Breast epithelium (tissue), 4 donors: ENCODE measurements around the gene NDEL1. TPM values are rescaled to one million over a fixed set of nuclear protein-coding genes. Genes with fewer than 3 reads are reported as not detected.

Experiments
- DNase-seq, 2 donors: peaks; one replicate each; pipeline ENCODE4 v3.0.0-alpha.2; 2019; ENCODE audit warnings: low spot score in 2 of 2
- H3K27ac ChIP-seq, 2 donors: fragments of 200-600 bp; sonication (generic) in 1 of 2; one replicate each; pipeline ENCODE4 v1.5.1; 2016 to 2019; ENCODE audit warnings: mild to moderate bottlenecking in 1 of 2
- H3K27me3 ChIP-seq, 2 donors: fragments of 200-600 bp; sonication (generic) in 1 of 2; one replicate each; pipeline versions ENCODE4 v1.5.1 to v1.6.0; 2017 to 2019; ENCODE audit warnings: control low read depth in 1 of 2, mild to moderate bottlenecking in 1 of 2
- H3K36me3 ChIP-seq: fragments of 200-600 bp; one replicate; pipeline ENCODE4 v1.5.1; 2019
- H3K4me1 ChIP-seq, 2 donors: fragments of 200-600 bp; sonication (generic); one replicate each; pipeline ENCODE4 v1.5.1; 2016 to 2019; ENCODE audit warnings: control low read depth in 1 of 2
- H3K4me3 ChIP-seq, 3 donors: fragments of 200-600 bp; sonication (generic); 1 replicate in 2 of 3; 2 replicates in 1 of 3; pipeline ENCODE4 v1.5.1; 2016 to 2019; ENCODE audit warnings: mild to moderate bottlenecking in 3 of 3, moderate library complexity in 2 of 3
- H3K9me3 ChIP-seq, 2 donors: fragments of 200-600 bp; sonication (generic) in 1 of 2; one replicate each; pipeline ENCODE4 v1.5.1; 2016 to 2019; ENCODE audit warnings: control low read depth in 1 of 2
- CTCF ChIP-seq, 3 donors: fragments of 450-650 bp; IDR thresholded peaks; one replicate each; pipeline ENCODE4 v1.5.1; 2016 to 2017; ENCODE audit warnings: antibody characterized with exemption in 3 of 3, mild to moderate bottlenecking in 3 of 3, moderate library complexity in 3 of 3
- POLR2A ChIP-seq: fragments of 450-650 bp; IDR thresholded peaks from one replicate; pipeline ENCODE4 v1.6.1; 2016; ENCODE audit warnings: antibody characterized with exemption, mild to moderate bottlenecking, moderate library complexity
- POLR2AphosphoS5 ChIP-seq, 3 donors: sonication (generic); formaldehyde crosslinking; IDR thresholded peaks; one replicate each; pipeline ENCODE4 v1.6.1; 2017; ENCODE audit warnings: antibody characterized with exemption in 3 of 3
- intact Hi-C: fragments of 100-400 bp; cut with DNase I; formaldehyde crosslinking; loops from one replicate; pipeline ENCODE4 v1.15.1; 2023; ENCODE audit warnings: low total_unique reads
- total RNA-seq, 3 donors: library from RNA; depleted of rRNA; stranded (reverse); fragments of >200 nt; gene quantifications; one replicate each; pipeline ENCODE4 v1.1.0, GENCODE V29; 2016

NDEL1 gene
- total RNA-seq, 3 donors from 2014 or later, result 51.1 to 80.6 (median 61.4) TPM

GRCh38 chr17:8484465-8484864 is 48.8 kb downstream of the NDEL1 start:
- TF ChIP-seq CTCF (IDR thresholded peaks at IDR 0.05) (no peak), POLR2A (no peak), POLR2AphosphoS5 (IDR thresholded peaks at IDR 0.05) (no peak)
- Histone ChIP-seq H3K9me3 (peaks cover 0 to 7% of the 10 kb centered on the region in 2 donors), H3K4me1 (peaks cover 5 to 12% of the 10 kb centered on the region in 2 donors), H3K27ac (no peak overlapping the region), H3K27me3 (no peaks in the 10 kb centered on the region), H3K4me3 (no peak overlapping the region), H3K36me3 (no peaks in the 10 kb centered on the region)
- DNase-seq, result no peak
- intact Hi-C loops, result no loop called here

- Histone ChIP-seq H3K4me3 (no peak overlapping the region), H3K4me1 (peaks cover 0 to 2% of the 10 kb centered on the region in 2 donors), H3K36me3 (no peaks in the 10 kb centered on the region), H3K27me3 (no peaks in the 10 kb centered on the region), H3K27ac (no peak overlapping the region), H3K9me3 (peaks cover 0 to 7% of the 10 kb centered on the region in 2 donors)
- no peak for DNase-seq
- intact Hi-C loops, result no loop called here
- TF ChIP-seq POLR2AphosphoS5 (IDR thresholded peaks at IDR 0.05) (no peak), POLR2A (no peak), CTCF (IDR thresholded peaks at IDR 0.05) (no peak)
Observed at GRCh38 chr17:8485491-8485890, 49.8 kb downstream of the NDEL1 start.

GRCh38 chr17:8487130-8487645 is 51.5 kb downstream of the NDEL1 start:
- intact Hi-C loops, result no loop called here
- Histone ChIP-seq H3K36me3 (no peaks in the 10 kb centered on the region), H3K4me3 (no peak overlapping the region)

GRCh38 chr17:8487743-8488142 is 52.1 kb downstream of the NDEL1 start:
- no peaks in the 10 kb centered on the region for H3K27me3 ChIP-seq
- no peaks in the 10 kb centered on the region for H3K36me3 ChIP-seq
- H3K9me3 ChIP-seq, result peaks cover 0 to 7% of the 10 kb centered on the region in 2 donors
- no peaks in the 10 kb centered on the region for H3K4me1 ChIP-seq
- H3K27ac ChIP-seq, result no peak overlapping the region
- no peak for DNase-seq
- no peak for TF ChIP-seq CTCF (IDR thresholded peaks at IDR 0.05)
- TF ChIP-seq POLR2AphosphoS5 (IDR thresholded peaks at IDR 0.05), result no peak
- no peak for TF ChIP-seq POLR2A
- no peak overlapping the region for H3K4me3 ChIP-seq
- intact Hi-C loops, result no loop called here

More at GRCh38 chr17:8487130-8487645, 51.5 kb downstream of the NDEL1 start:
- Histone ChIP-seq H3K9me3 (peaks cover 0 to 7% of the 10 kb centered on the region in 2 donors), H3K4me1 (no peaks in the 10 kb centered on the region), H3K27me3 (no peaks in the 10 kb centered on the region), H3K27ac (no peak overlapping the region)
- no peak for TF ChIP-seq CTCF (IDR thresholded peaks at IDR 0.05)
- no peak for TF ChIP-seq POLR2A
- no peak for TF ChIP-seq POLR2AphosphoS5 (IDR thresholded peaks at IDR 0.05)
- DNase-seq, result no peak

- Histone ChIP-seq H3K9me3 (peaks cover 0 to 7% of the 10 kb centered on the region in 2 donors), H3K4me3 (no peak overlapping the region), H3K36me3 (no peaks in the 10 kb centered on the region), H3K27me3 (no peaks in the 10 kb centered on the region), H3K4me1 (no peaks in the 10 kb centered on the region), H3K27ac (peak overlapping the region; percentile 60 to 70)
- TF ChIP-seq POLR2A, result no peak
- TF ChIP-seq POLR2AphosphoS5 (IDR thresholded peaks at IDR 0.05), result no peak
- no peak for TF ChIP-seq CTCF (IDR thresholded peaks at IDR 0.05)
- DNase-seq, result no peak
- intact Hi-C loops, result no loop called here
Observed at GRCh38 chr17:8488491-8488890, 52.8 kb downstream of the NDEL1 start.
